Activated T-cell treated with anti-CD3 and anti-CD28 coated beads, Interleukin-2, amount 50 U/mL, for 24 hours (primary cell): Measurements from ENCODE around the gene CENPP.

Experiments
- DNase-seq: peaks from one replicate; pipeline ENCODE4 v3.0.0-alpha.2; 2020
- H3K27ac Mint-ChIP-seq: 2 replicates; pipeline ENCODE4 v1.8.0; 2020; ENCODE audit warnings: mild to moderate bottlenecking, mixed read lengths
- H3K27me3 Mint-ChIP-seq: 2 replicates; pipeline ENCODE4 v1.8.0; 2020; ENCODE audit warnings: mixed read lengths
- H3K36me3 Mint-ChIP-seq: 2 replicates; pipeline ENCODE4 v1.8.0; 2020; ENCODE audit warnings: low read depth, mixed read lengths
- H3K4me1 Mint-ChIP-seq: 2 replicates; pipeline ENCODE4 v1.8.0; 2020; ENCODE audit warnings: low read depth, mixed read lengths
- H3K4me3 Mint-ChIP-seq: 2 replicates; pipeline ENCODE4 v1.8.0; 2020; ENCODE audit warnings: mild to moderate bottlenecking, moderate library complexity, mixed read lengths
- H3K9me3 Mint-ChIP-seq: 2 replicates; pipeline ENCODE4 v1.8.0; 2020; ENCODE audit warnings: mixed read lengths

Gene CENPP

DNA sequence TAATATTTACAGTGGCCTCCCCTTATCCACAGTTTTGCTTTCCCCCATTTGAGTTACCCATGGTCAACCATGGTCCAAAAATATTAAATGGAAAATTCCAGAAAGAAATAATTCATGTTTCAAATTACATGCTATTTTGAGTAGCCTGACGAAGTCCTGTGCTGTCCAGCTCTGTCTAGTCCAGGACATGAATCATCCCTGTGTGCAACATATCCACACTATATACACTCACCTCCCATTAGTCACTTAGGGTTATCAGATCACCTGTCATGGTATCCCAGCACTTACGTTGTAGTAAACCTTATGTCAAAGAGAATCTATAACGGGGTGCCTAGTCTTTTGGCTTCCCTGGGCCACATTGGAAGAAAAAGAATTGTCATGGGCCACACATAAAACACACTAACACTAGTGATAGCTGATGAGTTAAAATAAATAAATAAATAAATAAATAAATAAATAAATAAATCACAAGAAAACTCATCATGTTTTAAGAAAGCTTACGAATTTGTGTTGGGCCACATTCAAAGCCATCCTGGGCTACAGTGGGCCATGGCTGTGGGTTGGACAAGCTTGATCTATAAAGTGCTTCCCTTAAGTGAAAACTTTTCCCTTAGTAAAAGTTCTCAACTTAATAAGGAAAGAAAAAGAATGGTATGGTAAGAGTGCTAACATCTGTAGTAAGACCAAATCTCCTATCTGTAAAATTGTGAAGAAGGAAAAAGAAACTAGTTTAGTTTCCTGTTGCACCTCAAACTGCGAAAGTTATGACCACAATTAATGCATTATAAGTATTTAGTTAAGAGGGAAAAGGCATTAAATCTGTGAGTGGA lies 114.4 kb downstream of the CENPP start:
- Mint-ChIP-seq H3K27ac (no peak overlapping the region), H3K4me3 (no peak overlapping the region)

GRCh38 chr9:92440751-92441046 lies 114.9 kb downstream of the CENPP start:
- H3K4me3 Mint-ChIP-seq, result no peak overlapping the region
- H3K27me3 Mint-ChIP-seq, result no peaks in the 10 kb centered on the region
- no peak overlapping the region for H3K27ac Mint-ChIP-seq

More for the DNA sequence above, 114.4 kb downstream of the CENPP start:
- DNase-seq, result no peak
- Mint-ChIP-seq H3K36me3 (no peaks in the 10 kb centered on the region), H3K9me3 (no peaks in the 10 kb centered on the region), H3K27me3 (no peaks in the 10 kb centered on the region), H3K4me1 (peaks cover 7% of the 10 kb centered on the region)

GRCh38 chr9:92444841-92445240 lies 119.1 kb downstream of the CENPP start:
- Mint-ChIP-seq H3K27me3 (no peaks in the 10 kb centered on the region), H3K36me3 (no peaks in the 10 kb centered on the region), H3K9me3 (no peaks in the 10 kb centered on the region), H3K27ac (no peak overlapping the region), H3K4me1 (peaks cover 6% of the 10 kb centered on the region), H3K4me3 (no peak overlapping the region)
- DNase-seq, result no peak

More at GRCh38 chr9:92440751-92441046, 114.9 kb downstream of the CENPP start:
- peaks cover 7% of the 10 kb centered on the region for H3K4me1 Mint-ChIP-seq
- DNase-seq, result no peak
- no peaks in the 10 kb centered on the region for H3K36me3 Mint-ChIP-seq
- H3K9me3 Mint-ChIP-seq, result no peaks in the 10 kb centered on the region

DNA sequence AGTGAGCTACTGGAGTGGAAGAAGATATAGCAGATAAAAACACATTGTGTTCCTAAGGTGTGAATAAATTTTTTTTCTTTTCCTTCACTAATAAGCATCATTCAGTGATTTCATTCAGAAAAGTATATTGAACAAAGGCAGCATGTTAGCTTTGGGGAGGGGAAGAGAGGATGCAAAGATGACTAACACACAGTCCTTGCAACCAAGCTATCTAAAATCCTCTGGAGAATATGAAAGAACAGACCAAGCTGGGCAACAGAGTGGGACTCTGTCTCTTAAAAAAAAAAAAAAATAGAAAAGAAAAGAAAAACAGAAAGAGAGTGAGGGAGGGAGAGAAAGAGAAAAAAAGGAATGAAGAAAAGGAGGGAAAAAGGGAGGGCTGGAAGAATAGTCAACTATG lies 120.8 kb downstream of the CENPP start:
- no peaks in the 10 kb centered on the region for H3K9me3 Mint-ChIP-seq
- H3K4me1 Mint-ChIP-seq, result no peaks in the 10 kb centered on the region
- H3K27ac Mint-ChIP-seq, result no peak overlapping the region
- H3K4me3 Mint-ChIP-seq, result no peak overlapping the region
- H3K36me3 Mint-ChIP-seq, result no peaks in the 10 kb centered on the region
- DNase-seq, result no peak
- no peaks in the 10 kb centered on the region for H3K27me3 Mint-ChIP-seq

GRCh38 chr9:92455217-92455616 lies 129.5 kb downstream of the CENPP start:
- H3K36me3 Mint-ChIP-seq, result no peaks in the 10 kb centered on the region
- no peak for DNase-seq
- H3K9me3 Mint-ChIP-seq, result no peaks in the 10 kb centered on the region
- no peaks in the 10 kb centered on the region for H3K4me1 Mint-ChIP-seq
- H3K27me3 Mint-ChIP-seq, result no peaks in the 10 kb centered on the region
- H3K4me3 Mint-ChIP-seq, result no peak overlapping the region
- H3K27ac Mint-ChIP-seq, result no peak overlapping the region

GRCh38 chr9:92457576-92457975 lies 131.8 kb downstream of the CENPP start:
- no peak for DNase-seq
- H3K4me3 Mint-ChIP-seq, result no peak overlapping the region
- no peaks in the 10 kb centered on the region for H3K36me3 Mint-ChIP-seq
- no peaks in the 10 kb centered on the region for H3K9me3 Mint-ChIP-seq
- no peaks in the 10 kb centered on the region for H3K27me3 Mint-ChIP-seq
- no peak overlapping the region for H3K27ac Mint-ChIP-seq
- no peaks in the 10 kb centered on the region for H3K4me1 Mint-ChIP-seq

DNA sequence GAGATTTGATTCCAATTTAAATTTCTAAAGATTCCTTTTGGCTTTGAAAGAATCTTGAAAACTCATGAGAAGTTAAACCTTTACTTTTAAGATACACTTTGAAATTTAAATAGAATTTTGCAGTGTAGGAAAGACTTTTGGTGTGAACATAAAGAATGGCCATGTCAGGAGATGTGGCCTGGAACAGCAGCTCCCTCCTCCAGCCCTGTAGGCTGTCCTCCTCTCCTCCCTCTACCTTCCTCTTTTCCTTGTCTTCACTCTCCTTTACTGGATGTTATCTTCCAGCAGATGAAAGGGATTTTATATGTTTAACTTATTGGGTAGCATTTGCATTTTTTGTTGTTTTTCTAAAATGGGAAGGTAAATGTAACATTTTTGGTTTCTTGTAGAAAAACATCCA lies 137.6 kb downstream of the CENPP start:
- Mint-ChIP-seq H3K27ac (no peak overlapping the region), H3K4me1 (no peaks in the 10 kb centered on the region)

DNA sequence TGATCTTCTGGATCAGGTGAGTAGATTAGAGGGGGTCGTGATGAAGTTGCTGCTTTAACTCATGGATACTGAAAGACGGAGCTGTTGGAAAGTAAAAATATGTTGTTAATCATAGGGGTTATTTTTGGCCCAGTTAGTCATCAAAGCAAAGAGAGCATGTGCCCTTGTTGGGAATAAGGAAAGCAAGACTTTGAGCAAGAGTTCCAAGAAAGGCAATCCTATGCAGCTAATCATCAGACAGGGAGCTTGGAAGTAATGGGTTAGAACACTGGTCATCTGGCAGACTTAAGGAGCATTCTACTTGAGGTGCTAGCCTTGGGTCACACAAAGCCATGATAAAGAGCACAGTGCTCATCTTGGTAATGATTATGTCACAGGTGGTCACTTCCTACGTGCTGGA lies 138.2 kb downstream of the CENPP start:
- no peak for DNase-seq
- Mint-ChIP-seq H3K27ac (no peak overlapping the region), H3K36me3 (no peaks in the 10 kb centered on the region), H3K4me3 (no peak overlapping the region), H3K27me3 (no peaks in the 10 kb centered on the region), H3K4me1 (no peaks in the 10 kb centered on the region), H3K9me3 (no peaks in the 10 kb centered on the region)

More for the DNA sequence above, 137.6 kb downstream of the CENPP start:
- Mint-ChIP-seq H3K36me3 (no peaks in the 10 kb centered on the region), H3K9me3 (no peaks in the 10 kb centered on the region), H3K27me3 (no peaks in the 10 kb centered on the region), H3K4me3 (no peak overlapping the region)
- DNase-seq, result no peak

DNA sequence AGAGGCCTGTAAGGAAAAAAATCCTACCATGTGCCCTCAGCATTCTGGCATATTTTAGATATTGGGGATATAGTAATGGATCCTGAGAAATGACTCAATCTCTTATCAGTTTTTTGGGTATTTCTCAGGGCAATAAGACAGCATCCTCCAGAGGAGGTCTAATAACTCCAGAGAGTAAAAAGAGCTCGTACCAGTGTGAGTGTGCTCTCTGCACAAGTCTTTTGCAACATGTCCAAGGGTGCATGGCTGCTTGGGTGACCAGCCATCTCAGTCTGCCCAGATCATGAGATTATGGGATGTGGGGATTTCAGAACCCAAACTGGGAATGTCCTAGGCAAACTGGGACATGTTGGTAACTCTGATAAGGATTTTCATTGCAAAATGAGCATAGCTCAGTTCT lies 141.3 kb downstream of the CENPP start:
- Mint-ChIP-seq H3K4me3 (no peak overlapping the region), H3K4me1 (no peaks in the 10 kb centered on the region), H3K9me3 (no peaks in the 10 kb centered on the region), H3K27me3 (no peaks in the 10 kb centered on the region), H3K36me3 (no peaks in the 10 kb centered on the region), H3K27ac (no peak overlapping the region)
- DNase-seq, result no peak

GRCh38 chr9:92467511-92467910 lies 141.8 kb downstream of the CENPP start:
- Mint-ChIP-seq H3K9me3 (no peaks in the 10 kb centered on the region), H3K4me1 (no peaks in the 10 kb centered on the region), H3K36me3 (no peaks in the 10 kb centered on the region), H3K4me3 (no peak overlapping the region), H3K27me3 (no peaks in the 10 kb centered on the region), H3K27ac (no peak overlapping the region)
- DNase-seq, result no peak

DNA sequence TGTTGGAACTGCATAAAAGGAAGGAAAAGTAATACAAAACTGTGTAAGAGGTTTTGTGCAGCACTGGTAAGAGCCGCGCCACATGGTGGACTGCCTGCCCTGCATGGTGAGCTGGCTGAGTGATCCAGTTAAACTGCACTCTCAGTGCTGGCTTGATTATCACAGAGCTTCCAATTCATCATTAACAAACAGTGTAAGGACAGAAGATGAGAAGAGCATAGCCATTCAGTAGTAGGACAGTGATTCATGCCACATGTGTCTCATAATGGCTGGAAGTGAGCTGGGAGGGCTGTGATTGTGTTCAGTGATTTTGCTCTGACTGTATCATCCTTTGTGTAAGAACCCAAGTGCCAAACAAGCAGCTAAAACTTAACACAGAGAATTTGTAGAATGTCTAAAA lies 142.5 kb downstream of the CENPP start:
- Mint-ChIP-seq H3K27ac (no peak overlapping the region), H3K4me1 (no peaks in the 10 kb centered on the region), H3K27me3 (no peaks in the 10 kb centered on the region), H3K9me3 (no peaks in the 10 kb centered on the region), H3K4me3 (no peak overlapping the region), H3K36me3 (no peaks in the 10 kb centered on the region)
- no peak for DNase-seq

GRCh38 chr9:92474587-92474986 lies 148.8 kb downstream of the CENPP start:
- Mint-ChIP-seq H3K36me3 (no peaks in the 10 kb centered on the region), H3K9me3 (no peaks in the 10 kb centered on the region), H3K4me3 (no peak overlapping the region), H3K27ac (no peak overlapping the region), H3K4me1 (no peaks in the 10 kb centered on the region), H3K27me3 (no peaks in the 10 kb centered on the region)
- DNase-seq, result no peak

- Mint-ChIP-seq H3K27me3 (no peaks in the 10 kb centered on the region), H3K9me3 (no peaks in the 10 kb centered on the region), H3K4me1 (peaks cover 5% of the 10 kb centered on the region), H3K27ac (no peak overlapping the region), H3K4me3 (no peak overlapping the region), H3K36me3 (no peaks in the 10 kb centered on the region)
- no peak for DNase-seq
These were observed 151.2 kb downstream of the CENPP start for GRCh38 chr9:92476962-92477361.

- no peak overlapping the region for H3K4me3 Mint-ChIP-seq
- H3K9me3 Mint-ChIP-seq, result no peaks in the 10 kb centered on the region
- no peaks in the 10 kb centered on the region for H3K36me3 Mint-ChIP-seq
- DNase-seq, result no peak
- H3K27me3 Mint-ChIP-seq, result no peaks in the 10 kb centered on the region
- H3K4me1 Mint-ChIP-seq, result peaks cover 5% of the 10 kb centered on the region
- no peak overlapping the region for H3K27ac Mint-ChIP-seq
These were observed 153.0 kb downstream of the CENPP start for GRCh38 chr9:92478783-92479182.

DNA sequence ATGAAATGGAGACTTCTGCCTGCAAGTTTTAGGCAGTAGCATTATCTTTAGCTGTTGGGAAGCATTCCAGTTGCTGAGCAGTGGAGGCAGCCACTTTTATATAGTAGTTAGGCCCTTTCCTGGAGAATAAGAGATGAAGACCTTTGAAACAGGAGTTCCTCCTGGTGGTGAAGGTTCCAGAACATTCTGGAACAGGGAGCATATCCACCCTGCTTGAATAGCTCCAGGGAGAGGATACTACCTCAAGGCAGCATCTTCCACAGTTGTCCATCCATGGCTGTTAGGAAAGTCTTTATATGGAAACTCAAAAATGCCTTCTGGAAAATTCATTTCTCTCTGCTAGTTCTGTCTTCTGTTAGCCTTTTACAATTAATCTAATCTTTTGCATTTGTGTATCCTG lies 153.6 kb downstream of the CENPP start:
- Mint-ChIP-seq H3K36me3 (no peaks in the 10 kb centered on the region), H3K27me3 (no peaks in the 10 kb centered on the region), H3K9me3 (no peaks in the 10 kb centered on the region), H3K27ac (no peak overlapping the region), H3K4me1 (peaks cover 5% of the 10 kb centered on the region), H3K4me3 (no peak overlapping the region)
- no peak for DNase-seq

- H3K4me3 Mint-ChIP-seq, result no peak overlapping the region
- peaks cover 5% of the 10 kb centered on the region for H3K4me1 Mint-ChIP-seq
- no peaks in the 10 kb centered on the region for H3K27me3 Mint-ChIP-seq
- no peak for DNase-seq
- no peaks in the 10 kb centered on the region for H3K36me3 Mint-ChIP-seq
- H3K27ac Mint-ChIP-seq, result no peak overlapping the region
- no peaks in the 10 kb centered on the region for H3K9me3 Mint-ChIP-seq
These were observed 154.6 kb downstream of the CENPP start for GRCh38 chr9:92480291-92480771.
